ENCODE results near the gene LTA. TPM values are rescaled to one million over a fixed set of nuclear protein-coding genes. Genes with fewer than 3 reads are reported as not detected.
"Not testable (repeated sequence)": the region's sequence is repeated elsewhere in the genome, so short reads cannot be mapped to it uniquely, and the experiment has no call there.

Gene LTA
- total RNA-seq, 8 experiments from 2014 or later: 0.11 to 0.76 (median 0.41) TPM; not detected in 2

- peak overlapping the region; percentile 46 to 78 (median 67) for H3K4me3 ChIP-seq
- in situ Hi-C loops (cut with MboI; ENCODE audit: low pct_unique_long_range_greater_than_20kb in 2 of 9, low sequenced_read_pairs in 9 of 9, unreplicated experiment in 9 of 9): loop anchor here in 3 of 9 experiments (10.0 to 25.0 kb wide), 2 partner anchors 50 to 642 kb away; partner anchors contain the start of genes NCR3 (in 2 of the 3), AGER (in 1 of the 3), AGPAT1 (in 1 of the 3) and GPSM3 (in 1 of the 3)
- WGBS, 10 experiments: 30 to 83% (median 60%) methylated on average over 1 to 7 of the region's 7 CpGs; no CpG with 5 or more reads in 5 of the 10 experiments
- no peak for ATAC-seq (replicated peaks in 6 of 8)
- peaks cover 15 to 20% of the 10 kb centered on the region in 2 donors for H3K4me1 ChIP-seq (replicated peaks in 1 of 2)
- no peak overlapping the region for H3K27ac ChIP-seq
These were observed 26.8 kb upstream of the LTA start for GRCh38 chr6:31545291-31545690.

- peaks cover 12 to 19% of the 10 kb centered on the region in 2 donors for H3K4me1 ChIP-seq (replicated peaks in 1 of 2)
- peak; percentile 45 to 88 (median 84) for ATAC-seq (replicated peaks in 6 of 8)
- peak within 1 kb of the TSS; percentile 70 to 77 for H3K27ac ChIP-seq
- in situ Hi-C loops (cut with MboI; ENCODE audit: low pct_unique_long_range_greater_than_20kb in 2 of 9, low sequenced_read_pairs in 9 of 9, unreplicated experiment in 9 of 9): loop anchor here in 3 of 9 experiments (10.0 to 25.0 kb wide), 2 partner anchors 48 to 641 kb away; partner anchors contain the start of genes NCR3 (in 2 of the 3), AGER (in 1 of the 3), AGPAT1 (in 1 of the 3) and GPSM3 (in 1 of the 3)
- H3K4me3 ChIP-seq: peak within 1 kb of the TSS; percentile 46 to 78 (median 67)
- WGBS, 10 experiments: 0 to 21% (median 0%) methylated on average over 2 to 8 of the region's 11 CpGs; no CpG with 5 or more reads in 2 of the 10 experiments
These were observed 25.6 kb upstream of the LTA start, which contains the start of gene ATP6V1G2 for GRCh38 chr6:31546339-31546957. Gene ATP6V1G2 (minus strand): TSS chr6:31546608. CDS start chr6:31546559, 49 bp downstream.

- Histone ChIP-seq H3K27ac (peak within 1 kb of the TSS; percentile 70 to 77), H3K4me1 (replicated peaks in 1 of 2) (peaks cover 12 to 19% of the 10 kb centered on the region in 2 donors), H3K4me3 (peak within 1 kb of the TSS; percentile 46 to 78 (median 67))
- 0 to 3% (median 0%) methylated on average over 6 to 15 of the region's 25 CpGs; no CpG with 5 or more reads in 1 of the 10 experiments for WGBS, 10 experiments
- in situ Hi-C loops (cut with MboI; ENCODE audit: low pct_unique_long_range_greater_than_20kb in 2 of 9, low sequenced_read_pairs in 9 of 9, unreplicated experiment in 9 of 9): loop anchor here in 3 of 9 experiments (10.0 to 25.0 kb wide), 2 partner anchors 48 to 640 kb away; partner anchors contain the start of genes NCR3 (in 2 of the 3), AGER (in 1 of the 3), AGPAT1 (in 1 of the 3) and GPSM3 (in 1 of the 3)
- peak; percentile 63 to 87 (median 72) for ATAC-seq (replicated peaks in 6 of 8)
These were observed 24.9 kb upstream of the LTA start, which contains the start of gene NFKBIL1 for GRCh38 chr6:31546958-31547726. Gene NFKBIL1 (plus strand): TSS chr6:31547608. CDS start chr6:31547695, 87 bp downstream.

GRCh38 chr6:31547727-31548543, 24.2 kb upstream of the LTA start:
- H3K4me1 ChIP-seq (replicated peaks in 1 of 2): peaks cover 8 to 17% of the 10 kb centered on the region in 2 donors
- in situ Hi-C loops (cut with MboI; ENCODE audit: low pct_unique_long_range_greater_than_20kb in 2 of 9, low sequenced_read_pairs in 9 of 9, unreplicated experiment in 9 of 9): loop anchor here in 3 of 9 experiments (10.0 to 25.0 kb wide), 2 partner anchors 47 to 639 kb away; partner anchors contain the start of genes NCR3 (in 2 of the 3), AGER (in 1 of the 3), AGPAT1 (in 1 of the 3) and GPSM3 (in 1 of the 3)
- ATAC-seq (replicated peaks in 6 of 8): no peak
- H3K4me3 ChIP-seq: peak overlapping the region; percentile 46 to 78 (median 67)
- peak overlapping the region; percentile 70 to 75 for H3K27ac ChIP-seq
- WGBS, 10 experiments: 0 to 70% (median 6%) methylated on average over 1 to 13 of the region's 24 CpGs; no CpG with 5 or more reads in 1 of the 10 experiments

GRCh38 chr6:31548544-31548873, 23.6 kb upstream of the LTA start:
- H3K4me1 ChIP-seq (replicated peaks in 1 of 2): peaks cover 7 to 14% of the 10 kb centered on the region in 2 donors
- H3K27ac ChIP-seq: no peak overlapping the region
- H3K4me3 ChIP-seq: peak overlapping the region; percentile 46 to 78 (median 67)
- 87 to 100% (median 100%) methylated on average over 1 to 2 of the region's 2 CpGs; no CpG with 5 or more reads in 3 of the 10 experiments for WGBS, 10 experiments
- in situ Hi-C loops (cut with MboI; ENCODE audit: low pct_unique_long_range_greater_than_20kb in 2 of 9, low sequenced_read_pairs in 9 of 9, unreplicated experiment in 9 of 9): loop anchor here in 3 of 9 experiments (10.0 to 25.0 kb wide), 2 partner anchors 46 to 639 kb away; partner anchors contain the start of genes NCR3 (in 2 of the 3), AGER (in 1 of the 3), AGPAT1 (in 1 of the 3) and GPSM3 (in 1 of the 3)
- ATAC-seq (replicated peaks in 6 of 8): no peak

- ATAC-seq (replicated peaks in 6 of 8); H3K4me1 ChIP-seq (replicated peaks in 1 of 2); H3K4me3 ChIP-seq; H3K27ac ChIP-seq; in situ Hi-C loops (cut with MboI; ENCODE audit: low pct_unique_long_range_greater_than_20kb in 2 of 9, low sequenced_read_pairs in 9 of 9, unreplicated experiment in 9 of 9): not testable (repeated sequence)
- 37 to 100% (median 78%) methylated on average over 1 to 5 of the region's 5 CpGs for WGBS, 10 experiments
These were observed 20.7 kb upstream of the LTA start for GRCh38 chr6:31551371-31551770.

- H3K4me3 ChIP-seq: no peak overlapping the region
- in situ Hi-C loops (cut with MboI; ENCODE audit: low pct_unique_long_range_greater_than_20kb in 2 of 9, low sequenced_read_pairs in 9 of 9, unreplicated experiment in 9 of 9): no loop called here
- H3K27ac ChIP-seq: no peak overlapping the region
- 67 to 100% (median 77%) methylated on average over 1 to 3 of the region's 3 CpGs; no CpG with 5 or more reads in 6 of the 10 experiments for WGBS, 10 experiments
- H3K4me1 ChIP-seq (replicated peaks in 1 of 2): no peaks in the 10 kb centered on the region
- no peak for ATAC-seq (replicated peaks in 6 of 8)
These were observed 15.8 kb upstream of the LTA start for GRCh38 chr6:31556307-31556706.

- no peak overlapping the region for H3K4me3 ChIP-seq
- in situ Hi-C loops (cut with MboI; ENCODE audit: low pct_unique_long_range_greater_than_20kb in 2 of 9, low sequenced_read_pairs in 9 of 9, unreplicated experiment in 9 of 9): no loop called here
- H3K27ac ChIP-seq: no peak overlapping the region
- H3K4me1 ChIP-seq (replicated peaks in 1 of 2): no peaks in the 10 kb centered on the region
- 67 to 88% (median 81%) methylated on average over 4 to 5 of the region's 24 CpGs; no CpG with 5 or more reads in 4 of the 10 experiments for WGBS, 10 experiments
- ATAC-seq (replicated peaks in 6 of 8): peak in 2 of 8 experiments; percentile 6 to 8
These were observed 14.4 kb upstream of the LTA start for GRCh38 chr6:31557443-31558317.

- no peaks in the 10 kb centered on the region for H3K4me1 ChIP-seq (replicated peaks in 1 of 2)
- ATAC-seq (replicated peaks in 6 of 8): peak in 2 of 8 experiments; percentile 30 to 43
- in situ Hi-C loops (cut with MboI; ENCODE audit: low pct_unique_long_range_greater_than_20kb in 2 of 9, low sequenced_read_pairs in 9 of 9, unreplicated experiment in 9 of 9): no loop called here
- no peak overlapping the region for H3K4me3 ChIP-seq
- H3K27ac ChIP-seq: no peak overlapping the region
- 85% methylated on average over 4 of the region's 8 CpGs; no CpG with 5 or more reads in 9 of the 10 experiments for WGBS, 10 experiments
These were observed 13.8 kb upstream of the LTA start for GRCh38 chr6:31558318-31558625.

GRCh38 chr6:31558631-31559500, 13.2 kb upstream of the LTA start:
- H3K27ac ChIP-seq: no peak overlapping the region
- H3K4me1 ChIP-seq (replicated peaks in 1 of 2): no peaks in the 10 kb centered on the region
- peak in 3 of 8 experiments; percentile 9 to 14 (median 10) for ATAC-seq (replicated peaks in 6 of 8)
- in situ Hi-C loops (cut with MboI; ENCODE audit: low pct_unique_long_range_greater_than_20kb in 2 of 9, low sequenced_read_pairs in 9 of 9, unreplicated experiment in 9 of 9): no loop called here
- WGBS, 10 experiments: 67 to 100% (median 93%) methylated on average over 1 to 8 of the region's 14 CpGs; no CpG with 5 or more reads in 4 of the 10 experiments
- H3K4me3 ChIP-seq: no peak overlapping the region

- in situ Hi-C loops (cut with MboI; ENCODE audit: low pct_unique_long_range_greater_than_20kb in 2 of 9, low sequenced_read_pairs in 9 of 9, unreplicated experiment in 9 of 9): no loop called here
- no peak overlapping the region for H3K4me3 ChIP-seq
- WGBS, 10 experiments: 74 to 100% (median 83%) methylated on average over 2 to 4 of the region's 4 CpGs; no CpG with 5 or more reads in 4 of the 10 experiments
- no peak overlapping the region for H3K27ac ChIP-seq
- ATAC-seq (replicated peaks in 6 of 8): no peak
- H3K4me1 ChIP-seq (replicated peaks in 1 of 2): no peaks in the 10 kb centered on the region
These were observed 12.5 kb upstream of the LTA start for GRCh38 chr6:31559606-31559957.

All from motor neuron (in vitro differentiated cells).